Prostate gland (tissue), 2 donors: Measurements from ENCODE around the gene TAS2R20.

Source experiments
- POLR2A ChIP-seq: fragments of 450-650 bp; IDR thresholded peaks from one replicate; pipeline ENCODE4 v1.6.1; 2016; ENCODE audit warnings: antibody characterized with exemption, mild to moderate bottlenecking
- POLR2AphosphoS5 ChIP-seq: sonication (generic); formaldehyde crosslinking; IDR thresholded peaks from one replicate; pipeline ENCODE4 v1.6.1; 2017; ENCODE audit warnings: antibody characterized with exemption
- TF ChIP-seq, protein P1 (sequence below), 4 experiments: fragments of 200-600 bp in 2 of 4; fragments of 450-650 bp in 2 of 4; sonication (generic) in 2 of 4; IDR thresholded peaks; 1 replicate in 3 of 4; 2 replicates in 1 of 4; pipeline ENCODE4 v1.5.1; 2016 to 2019; ENCODE audit warnings: antibody characterized with exemption in 4 of 4, mild to moderate bottlenecking in 2 of 4, moderate library complexity in 2 of 4

GRCh38 chr12:10982244-10982643 lies 15.9 kb downstream of the TAS2R20 start:
- TF ChIP-seq, protein P1, sequence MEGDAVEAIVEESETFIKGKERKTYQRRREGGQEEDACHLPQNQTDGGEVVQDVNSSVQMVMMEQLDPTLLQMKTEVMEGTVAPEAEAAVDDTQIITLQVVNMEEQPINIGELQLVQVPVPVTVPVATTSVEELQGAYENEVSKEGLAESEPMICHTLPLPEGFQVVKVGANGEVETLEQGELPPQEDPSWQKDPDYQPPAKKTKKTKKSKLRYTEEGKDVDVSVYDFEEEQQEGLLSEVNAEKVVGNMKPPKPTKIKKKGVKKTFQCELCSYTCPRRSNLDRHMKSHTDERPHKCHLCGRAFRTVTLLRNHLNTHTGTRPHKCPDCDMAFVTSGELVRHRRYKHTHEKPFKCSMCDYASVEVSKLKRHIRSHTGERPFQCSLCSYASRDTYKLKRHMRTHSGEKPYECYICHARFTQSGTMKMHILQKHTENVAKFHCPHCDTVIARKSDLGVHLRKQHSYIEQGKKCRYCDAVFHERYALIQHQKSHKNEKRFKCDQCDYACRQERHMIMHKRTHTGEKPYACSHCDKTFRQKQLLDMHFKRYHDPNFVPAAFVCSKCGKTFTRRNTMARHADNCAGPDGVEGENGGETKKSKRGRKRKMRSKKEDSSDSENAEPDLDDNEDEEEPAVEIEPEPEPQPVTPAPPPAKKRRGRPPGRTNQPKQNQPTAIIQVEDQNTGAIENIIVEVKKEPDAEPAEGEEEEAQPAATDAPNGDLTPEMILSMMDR (IDR thresholded peaks at IDR 0.05), result no peak
- TF ChIP-seq POLR2A (no peak), POLR2AphosphoS5 (no peak)
